ENCODE results near the gene ZNF48. TPM values are rescaled to one million over a fixed set of nuclear protein-coding genes. Genes with fewer than 3 reads are reported as not detected.
A peak's percentile ranks its signal among the peaks of the same experiment; 100 is the strongest.
"Not testable (repeated sequence)": the region's sequence is repeated elsewhere in the genome, so short reads cannot be mapped to it uniquely, and the experiment has no call there.

The ZNF48 gene
- total RNA-seq, 1 donor from 2014 or later: 6.1 TPM

DNA sequence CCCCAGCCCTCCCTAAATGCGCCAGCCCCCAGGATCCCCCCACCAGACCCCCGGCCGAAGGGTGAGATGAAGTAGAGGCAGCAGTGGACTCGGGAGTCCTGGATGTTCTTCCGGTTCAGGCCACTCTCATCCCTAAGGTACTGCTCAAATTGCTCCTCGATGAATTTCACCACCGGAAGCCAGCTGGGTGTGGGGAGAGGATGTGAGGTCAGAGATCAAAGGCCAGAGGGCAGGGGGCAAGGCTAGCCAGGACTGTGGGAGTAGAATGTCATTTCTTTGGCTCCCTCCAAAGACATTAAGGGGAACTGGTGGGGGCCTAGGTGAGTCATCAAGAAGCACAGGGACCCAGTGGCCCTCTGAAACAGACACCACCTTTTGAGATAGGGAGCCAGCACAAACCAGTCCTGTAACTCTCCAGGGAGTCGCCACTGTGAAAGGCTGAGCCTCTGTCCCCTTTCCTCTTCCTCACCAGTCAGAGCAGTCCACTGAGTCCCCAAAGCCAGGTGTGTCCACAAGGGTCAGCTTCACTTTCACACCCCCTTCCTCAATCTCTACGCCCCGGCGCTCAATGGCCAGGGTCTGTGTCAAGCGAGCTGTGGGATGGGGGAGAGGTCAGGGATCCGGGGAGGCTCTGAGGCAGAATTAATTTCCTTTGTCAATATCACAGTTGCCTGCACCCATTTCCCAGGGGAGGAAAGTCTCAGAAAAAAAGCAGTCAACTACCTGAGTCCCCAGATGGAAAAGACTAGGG is 13.8 kb upstream of the ZNF48 start:
- intact Hi-C loops (cut with DNase I): no loop called here
- peak overlapping the region; percentile 27 for H3K4me3 ChIP-seq

DNA sequence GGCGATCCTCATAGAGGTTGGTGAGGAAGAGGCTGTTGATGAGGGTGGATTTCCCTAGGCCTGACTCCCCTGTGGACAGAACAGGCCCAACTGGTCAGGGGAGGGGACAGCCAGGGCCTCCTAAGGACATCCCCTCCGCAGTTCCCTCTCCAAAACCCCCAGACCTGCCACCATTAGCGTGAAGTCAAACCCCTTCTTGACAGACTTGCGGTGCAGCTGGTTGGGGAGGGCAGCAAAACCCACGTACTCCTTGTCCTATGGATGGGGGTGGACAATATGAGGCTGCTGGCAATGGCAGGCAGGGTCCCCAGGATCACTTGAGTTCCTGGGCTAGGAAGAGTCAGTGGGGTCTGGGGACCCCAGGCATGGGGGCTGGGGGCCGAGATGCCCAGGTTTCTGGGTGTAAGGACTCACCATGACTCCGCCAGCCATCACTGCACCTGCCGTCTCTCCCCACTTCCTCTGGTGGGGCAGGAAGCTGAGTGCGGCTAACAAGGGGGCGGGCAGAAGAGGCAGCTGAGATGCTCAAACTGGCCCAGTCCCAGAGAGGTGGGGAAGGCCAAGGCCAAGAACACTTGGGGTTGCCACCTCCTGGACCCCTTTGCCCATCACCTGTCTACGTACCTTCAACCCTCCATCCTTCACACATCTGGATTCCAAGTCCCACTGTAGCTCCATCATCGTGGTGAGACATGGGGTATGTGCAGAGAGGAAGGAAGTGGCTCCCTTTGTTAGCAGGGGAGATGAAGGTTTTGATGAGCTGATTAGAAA is 12.9 kb upstream of the ZNF48 start, which contains the start of gene SEPTIN1:
Gene SEPTIN1 (minus strand): TSS at position 451 of the 771 bp plus-strand sequence. CDS start 19 bp downstream, at position 432.
- Histone ChIP-seq H3K27ac (peak within 1 kb of the TSS; percentile 40), H3K9me3 (no peaks in the 10 kb centered on the region), H3K4me1 (peaks cover 8% of the 10 kb centered on the region), H3K27me3 (no peaks in the 10 kb centered on the region), H3K36me3 (no peaks in the 10 kb centered on the region), H3K4me3 (peak within 1 kb of the TSS; percentile 27)
- TF ChIP-seq, protein P1, sequence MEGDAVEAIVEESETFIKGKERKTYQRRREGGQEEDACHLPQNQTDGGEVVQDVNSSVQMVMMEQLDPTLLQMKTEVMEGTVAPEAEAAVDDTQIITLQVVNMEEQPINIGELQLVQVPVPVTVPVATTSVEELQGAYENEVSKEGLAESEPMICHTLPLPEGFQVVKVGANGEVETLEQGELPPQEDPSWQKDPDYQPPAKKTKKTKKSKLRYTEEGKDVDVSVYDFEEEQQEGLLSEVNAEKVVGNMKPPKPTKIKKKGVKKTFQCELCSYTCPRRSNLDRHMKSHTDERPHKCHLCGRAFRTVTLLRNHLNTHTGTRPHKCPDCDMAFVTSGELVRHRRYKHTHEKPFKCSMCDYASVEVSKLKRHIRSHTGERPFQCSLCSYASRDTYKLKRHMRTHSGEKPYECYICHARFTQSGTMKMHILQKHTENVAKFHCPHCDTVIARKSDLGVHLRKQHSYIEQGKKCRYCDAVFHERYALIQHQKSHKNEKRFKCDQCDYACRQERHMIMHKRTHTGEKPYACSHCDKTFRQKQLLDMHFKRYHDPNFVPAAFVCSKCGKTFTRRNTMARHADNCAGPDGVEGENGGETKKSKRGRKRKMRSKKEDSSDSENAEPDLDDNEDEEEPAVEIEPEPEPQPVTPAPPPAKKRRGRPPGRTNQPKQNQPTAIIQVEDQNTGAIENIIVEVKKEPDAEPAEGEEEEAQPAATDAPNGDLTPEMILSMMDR (IDR thresholded peaks at IDR 0.05): no peak
- no peak for ATAC-seq
- no peak for DNase-seq
- intact Hi-C loops (cut with DNase I): no loop called here

More for the DNA sequence above, 13.8 kb upstream of the ZNF48 start:
- no peaks in the 10 kb centered on the region for H3K27me3 ChIP-seq
- H3K9me3 ChIP-seq: no peaks in the 10 kb centered on the region
- ATAC-seq (no peak), DNase-seq (no peak)
- no peaks in the 10 kb centered on the region for H3K36me3 ChIP-seq
- TF ChIP-seq, protein P1 (IDR thresholded peaks at IDR 0.05): no peak
- H3K4me1 ChIP-seq: peaks cover 16% of the 10 kb centered on the region
- peak overlapping the region; percentile 40 for H3K27ac ChIP-seq

- TF ChIP-seq, protein P1 (IDR thresholded peaks at IDR 0.05): no peak
- no peaks in the 10 kb centered on the region for H3K27me3 ChIP-seq
- ATAC-seq: no peak
- H3K9me3 ChIP-seq: no peaks in the 10 kb centered on the region
- no peak overlapping the region for H3K4me3 ChIP-seq
- H3K27ac ChIP-seq: no peak overlapping the region
- no peak for DNase-seq
- peaks cover 6% of the 10 kb centered on the region for H3K4me1 ChIP-seq
- intact Hi-C loops (cut with DNase I): no loop called here
- no peaks in the 10 kb centered on the region for H3K36me3 ChIP-seq
These were observed 11.7 kb upstream of the ZNF48 start for GRCh38 chr16:30383521-30383920.

- no peak for DNase-seq
- peak overlapping the region; percentile 81 for H3K4me3 ChIP-seq
- TF ChIP-seq, protein P1 (IDR thresholded peaks at IDR 0.05): no peak
- peak; percentile 5 for ATAC-seq
- H3K36me3 ChIP-seq: peaks cover 6% of the 10 kb centered on the region
- no peaks in the 10 kb centered on the region for H3K27me3 ChIP-seq
- no peaks in the 10 kb centered on the region for H3K9me3 ChIP-seq
- H3K4me1 ChIP-seq: peaks cover 11% of the 10 kb centered on the region
- intact Hi-C loops (cut with DNase I): no loop called here
- peak overlapping the region; percentile 72 for H3K27ac ChIP-seq
These were observed 547 bp upstream of the ZNF48 start for GRCh38 chr16:30394592-30395154.

DNA sequence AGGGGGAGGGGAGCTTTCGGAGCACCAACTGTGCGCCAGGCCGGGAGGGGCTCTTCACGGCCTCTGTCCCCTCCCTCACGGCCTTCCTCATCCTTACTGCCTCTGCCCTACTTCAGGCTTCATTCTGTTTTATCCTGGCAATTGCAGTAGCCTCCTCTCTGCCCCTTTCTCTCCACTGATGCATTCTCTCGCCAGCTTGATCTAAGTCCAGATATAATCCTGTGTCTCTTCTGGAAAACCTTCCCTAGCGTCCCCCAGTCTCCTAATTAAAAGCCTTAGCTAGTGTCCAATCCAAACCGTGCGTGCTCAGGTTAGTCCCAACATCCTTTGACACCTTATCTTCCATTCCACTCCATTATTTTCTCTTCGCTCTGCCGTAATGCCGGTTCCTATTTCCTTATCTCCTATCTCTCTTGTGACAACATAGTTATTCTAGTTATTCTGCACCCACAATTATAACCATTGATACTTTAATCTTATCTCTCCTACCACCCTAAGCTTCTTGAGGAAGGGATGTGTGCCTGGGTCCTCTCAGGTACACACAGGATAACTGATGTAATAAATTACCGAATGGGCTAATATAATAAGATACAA is 869 bp downstream of the ZNF48 start:
- ATAC-seq (no peak), DNase-seq (no peak)
- Histone ChIP-seq H3K4me1 (peaks cover 11% of the 10 kb centered on the region), H3K4me3 (peak overlapping the region; percentile 81), H3K27me3 (no peaks in the 10 kb centered on the region), H3K27ac (peak overlapping the region; percentile 72), H3K9me3 (no peaks in the 10 kb centered on the region), H3K36me3 (peaks cover 6% of the 10 kb centered on the region)
- TF ChIP-seq, protein P1 (IDR thresholded peaks at IDR 0.05): no peak
- intact Hi-C loops (cut with DNase I): no loop called here

DNA sequence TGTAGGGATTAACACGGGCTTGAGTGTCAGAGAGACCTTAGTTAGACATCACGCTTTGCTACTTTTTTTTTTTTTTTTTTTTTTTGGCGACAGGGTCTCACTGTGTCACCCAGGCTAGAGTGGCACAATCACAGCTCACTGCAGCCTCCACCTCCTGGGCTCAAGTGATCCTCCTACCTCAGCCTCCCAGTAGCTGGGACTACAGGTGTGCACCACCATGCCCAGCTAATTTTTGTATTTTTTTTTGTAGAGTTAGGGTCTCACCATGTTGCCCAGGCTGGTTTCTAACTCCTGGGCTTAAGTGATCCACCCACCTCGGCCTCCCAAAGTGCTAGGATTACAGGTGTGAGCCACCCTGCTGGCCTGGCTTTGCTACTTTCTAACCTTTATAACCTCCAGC is 1.4 kb downstream of the ZNF48 start:
- intact Hi-C loops (cut with DNase I); H3K27me3 ChIP-seq; H3K27ac ChIP-seq; ATAC-seq; DNase-seq; H3K9me3 ChIP-seq; H3K36me3 ChIP-seq: not testable (repeated sequence)
- H3K4me3 ChIP-seq: peak overlapping the region; percentile 81
- peaks cover 11% of the 10 kb centered on the region for H3K4me1 ChIP-seq
